ENCODE data around the gene RAB3A. TPM values are rescaled to one million over a fixed set of nuclear protein-coding genes. Genes with fewer than 3 reads are reported as not detected.
A peak's percentile ranks its signal among the peaks of the same experiment; 100 is the strongest.

The RAB3A gene, protein sequence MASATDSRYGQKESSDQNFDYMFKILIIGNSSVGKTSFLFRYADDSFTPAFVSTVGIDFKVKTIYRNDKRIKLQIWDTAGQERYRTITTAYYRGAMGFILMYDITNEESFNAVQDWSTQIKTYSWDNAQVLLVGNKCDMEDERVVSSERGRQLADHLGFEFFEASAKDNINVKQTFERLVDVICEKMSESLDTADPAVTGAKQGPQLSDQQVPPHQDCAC
- 1 to 10 TPM in 5 of 6 donors, under 1 TPM in 1; 0.46 to 5.0 (median 3.4) TPM for total RNA-seq

DNA sequence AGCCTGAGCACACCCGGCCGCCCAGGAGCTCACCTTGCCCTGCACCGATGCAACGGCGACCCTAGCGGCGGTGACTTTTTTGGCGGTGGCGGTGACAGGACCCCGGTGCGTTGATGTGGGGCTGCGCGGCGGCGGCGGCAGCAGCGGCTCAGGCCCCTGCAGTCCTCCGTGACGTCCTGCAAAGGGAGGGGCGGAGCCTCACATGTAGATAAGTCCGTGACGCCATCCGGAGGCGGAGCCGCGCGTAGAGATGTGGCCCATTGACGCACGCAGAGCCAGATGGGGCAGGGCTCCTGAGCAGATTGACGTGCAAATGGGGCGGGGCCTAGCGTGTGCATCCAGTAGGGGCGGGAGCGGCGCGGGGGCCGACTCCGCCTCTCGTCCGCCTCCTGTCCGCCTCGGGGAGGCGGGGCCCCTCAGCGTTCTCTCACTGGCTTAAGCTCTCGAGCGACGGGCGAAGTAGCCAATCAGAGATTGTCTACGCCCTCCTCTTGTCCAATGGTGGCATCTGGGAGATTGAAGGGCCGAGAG is at the start of gene RAB3A:
TSS of gene RAB3A (minus strand) at position 180 of the 531 bp plus-strand sequence. CDS start 1,302 bp downstream, outside the sequence.
- Histone ChIP-seq H3K4me3 (peak within 1 kb of the TSS; percentile 70 to 90 (median 73)), H3K36me3 (peaks cover 0 to 10% (median 4%) of the 10 kb centered on the region in 4 donors), H3K27me3 (no peaks in the 10 kb centered on the region), H3K27ac (peak within 1 kb of the TSS; percentile 92 to 97 (median 96)), H3K4me1 (peaks cover 15 to 35% (median 21%) of the 10 kb centered on the region in 4 donors), H3K9me3 (no peaks in the 10 kb centered on the region)
- TF ChIP-seq, protein P1, sequence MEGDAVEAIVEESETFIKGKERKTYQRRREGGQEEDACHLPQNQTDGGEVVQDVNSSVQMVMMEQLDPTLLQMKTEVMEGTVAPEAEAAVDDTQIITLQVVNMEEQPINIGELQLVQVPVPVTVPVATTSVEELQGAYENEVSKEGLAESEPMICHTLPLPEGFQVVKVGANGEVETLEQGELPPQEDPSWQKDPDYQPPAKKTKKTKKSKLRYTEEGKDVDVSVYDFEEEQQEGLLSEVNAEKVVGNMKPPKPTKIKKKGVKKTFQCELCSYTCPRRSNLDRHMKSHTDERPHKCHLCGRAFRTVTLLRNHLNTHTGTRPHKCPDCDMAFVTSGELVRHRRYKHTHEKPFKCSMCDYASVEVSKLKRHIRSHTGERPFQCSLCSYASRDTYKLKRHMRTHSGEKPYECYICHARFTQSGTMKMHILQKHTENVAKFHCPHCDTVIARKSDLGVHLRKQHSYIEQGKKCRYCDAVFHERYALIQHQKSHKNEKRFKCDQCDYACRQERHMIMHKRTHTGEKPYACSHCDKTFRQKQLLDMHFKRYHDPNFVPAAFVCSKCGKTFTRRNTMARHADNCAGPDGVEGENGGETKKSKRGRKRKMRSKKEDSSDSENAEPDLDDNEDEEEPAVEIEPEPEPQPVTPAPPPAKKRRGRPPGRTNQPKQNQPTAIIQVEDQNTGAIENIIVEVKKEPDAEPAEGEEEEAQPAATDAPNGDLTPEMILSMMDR (IDR thresholded peaks at IDR 0.05) = peak in 3 of 6 experiments; percentile 7 to 32 (median 26)
- TF ChIP-seq POLR2AphosphoS5 (IDR thresholded peaks at IDR 0.05) (peak; percentile 36 to 61), POLR2A (IDR thresholded peaks at IDR 0.05) (peak in 1 of 4 donors; percentile 69), EP300 (IDR thresholded peaks at IDR 0.05) (peak in 1 of 4 donors; percentile 68)
- peak; percentile 98 to 99 for ATAC-seq (ENCODE audit: low FRiP score in 2 of 2)
- WGBS, 2 donors = 0 to 2% methylated on average over 18 to 26 of the region's 50 CpGs
- DNase-seq = peak; percentile 98 to 100

DNA sequence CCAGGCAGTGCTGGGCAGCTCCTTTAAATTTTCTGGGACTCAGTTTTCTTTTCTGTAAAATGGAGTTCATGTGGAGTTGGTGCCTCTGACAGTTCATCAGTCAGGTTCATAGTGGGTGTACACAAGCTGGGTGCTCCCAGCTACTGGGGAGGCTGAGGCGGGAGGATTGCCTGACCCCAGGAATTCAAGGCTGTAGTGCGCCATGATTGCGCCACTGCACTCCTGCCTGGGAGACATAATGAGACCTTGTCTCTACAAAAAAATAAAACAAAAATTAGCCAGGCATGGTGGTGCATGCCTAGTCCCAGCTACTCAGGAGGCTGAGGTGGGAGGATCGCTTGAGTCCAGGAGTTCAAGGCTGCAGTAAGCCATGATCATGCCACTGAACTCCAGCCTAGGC is 49.3 kb upstream of the RAB3A start:
- Histone ChIP-seq H3K36me3 (peaks cover 0 to 10% (median 3%) of the 10 kb centered on the region in 4 donors), H3K27me3 (no peaks in the 10 kb centered on the region), H3K27ac (no peak overlapping the region), H3K9me3 (peaks cover 0 to 3% (median 0%) of the 10 kb centered on the region in 4 donors), H3K4me1 (peaks cover 0 to 13% (median 8%) of the 10 kb centered on the region in 4 donors), H3K4me3 (no peak overlapping the region)
- WGBS, 2 donors = 68 to 82% methylated on average over 4 of the region's 4 CpGs
- ATAC-seq (ENCODE audit: low FRiP score in 2 of 2) = no peak
- DNase-seq = no peak
- TF ChIP-seq EP300 (IDR thresholded peaks at IDR 0.05) (no peak), POLR2A (IDR thresholded peaks at IDR 0.05) (no peak), POLR2AphosphoS5 (IDR thresholded peaks at IDR 0.05) (no peak)
- TF ChIP-seq, protein P1 (IDR thresholded peaks at IDR 0.05) = no peak

DNA sequence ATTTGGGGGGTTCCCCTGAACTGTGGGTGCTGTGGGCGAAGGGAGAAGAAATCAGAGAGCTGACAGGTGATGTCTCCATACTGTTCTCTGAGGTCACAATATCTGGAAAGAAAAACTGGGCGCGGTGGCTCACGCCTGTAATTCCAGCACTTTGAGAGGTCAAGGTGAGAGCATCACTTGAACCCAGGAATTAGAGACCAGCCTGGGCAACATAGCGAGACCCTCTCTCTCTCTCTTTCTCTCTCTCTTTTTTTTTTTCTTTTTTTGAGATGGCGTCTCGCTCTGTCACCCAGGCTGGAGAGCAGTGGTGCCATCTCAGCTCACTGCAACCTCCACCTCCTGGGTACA is 48.5 kb upstream of the RAB3A start:
- Histone ChIP-seq H3K27ac (no peak overlapping the region), H3K36me3 (peaks cover 0 to 4% (median 1%) of the 10 kb centered on the region in 4 donors), H3K4me1 (peaks cover 0 to 13% (median 8%) of the 10 kb centered on the region in 4 donors), H3K27me3 (no peaks in the 10 kb centered on the region), H3K4me3 (no peak overlapping the region), H3K9me3 (peaks cover 0 to 3% (median 0%) of the 10 kb centered on the region in 4 donors)
- DNase-seq = no peak
- WGBS, 2 donors = 64 to 83% methylated on average over 7 of the region's 7 CpGs
- TF ChIP-seq, protein P1 (IDR thresholded peaks at IDR 0.05) = no peak
- TF ChIP-seq EP300 (IDR thresholded peaks at IDR 0.05) (no peak), POLR2A (IDR thresholded peaks at IDR 0.05) (no peak), POLR2AphosphoS5 (IDR thresholded peaks at IDR 0.05) (no peak)
- ATAC-seq (ENCODE audit: low FRiP score in 2 of 2) = no peak

DNA sequence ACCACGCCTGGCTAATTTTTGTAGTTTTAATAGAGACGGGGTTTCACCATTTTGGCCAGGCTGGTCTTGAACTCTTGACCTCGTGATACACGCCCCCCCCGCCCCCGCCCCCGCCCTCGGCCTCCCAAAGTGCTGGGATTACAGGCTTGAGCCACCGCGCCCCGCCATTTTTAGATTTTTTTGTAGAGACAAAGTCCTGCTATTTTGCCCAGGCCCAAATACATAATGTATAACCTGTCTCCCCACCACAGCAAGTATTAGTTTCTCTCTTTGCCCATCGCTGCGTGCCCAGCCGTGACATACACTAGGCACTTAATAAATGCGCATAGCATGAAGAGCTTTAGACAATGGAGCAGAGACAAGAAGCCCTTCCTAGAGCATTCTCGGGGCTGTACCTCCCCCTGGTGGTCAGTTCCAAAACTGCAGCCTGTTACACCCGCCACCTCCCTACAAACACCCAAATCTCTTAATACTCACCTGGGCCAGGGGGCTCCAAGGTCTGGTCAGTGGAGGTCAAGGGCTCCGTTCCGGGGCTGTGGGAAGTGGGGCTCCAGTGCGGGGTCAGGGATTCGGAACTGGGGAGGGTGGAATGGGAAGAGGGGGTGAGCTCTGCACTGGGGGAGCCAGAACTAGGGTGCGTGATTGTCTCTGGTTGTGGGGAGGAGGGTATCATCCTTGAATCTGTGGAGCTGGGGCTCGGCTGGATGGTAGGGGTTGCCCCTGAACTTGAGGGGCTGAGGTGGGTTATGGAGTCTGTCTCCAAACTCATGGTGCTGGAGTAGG is 47.9 kb upstream of the RAB3A start:
- ATAC-seq (ENCODE audit: low FRiP score in 2 of 2) = peak; percentile 55 to 78
- peak in 1 of 2 donors; percentile 68 for DNase-seq
- WGBS, 2 donors = 23 to 27% methylated on average over 20 to 22 of the region's 23 CpGs
- Histone ChIP-seq H3K9me3 (peaks cover 0 to 3% (median 0%) of the 10 kb centered on the region in 4 donors), H3K4me1 (peaks cover 0 to 13% (median 8%) of the 10 kb centered on the region in 4 donors), H3K4me3 (no peak overlapping the region), H3K27ac (no peak overlapping the region), H3K36me3 (no peaks in the 10 kb centered on the region), H3K27me3 (no peaks in the 10 kb centered on the region)
- TF ChIP-seq, protein P1 (IDR thresholded peaks at IDR 0.05) = peak; percentile 92 to 96 (median 94)
- TF ChIP-seq EP300 (IDR thresholded peaks at IDR 0.05) = no peak

Data from upper lobe of left lung (tissue), 6 donors.